ENCODE data around the gene FRMD4A.

DNA sequence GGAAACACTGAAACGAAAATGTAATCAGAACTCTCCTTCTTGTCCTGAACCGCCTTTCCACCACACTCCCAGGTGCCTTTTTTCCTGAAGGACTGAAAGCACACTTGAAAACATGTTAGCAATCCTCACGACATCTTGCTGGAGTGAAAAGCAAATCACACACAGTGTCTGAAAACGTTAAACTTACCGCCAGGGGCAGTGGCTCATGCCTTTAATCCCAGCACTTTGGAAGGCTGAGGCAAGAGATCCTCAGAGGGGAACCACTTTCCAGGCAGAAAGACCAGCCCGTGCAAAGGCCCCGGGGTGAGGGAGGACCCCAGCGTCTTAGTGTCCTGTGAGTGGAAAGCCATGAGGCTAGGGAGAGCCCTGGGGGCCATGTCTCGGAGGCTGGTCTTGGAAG, 533.6 kb downstream of the FRMD4A start:
- TF ChIP-seq, protein P1, sequence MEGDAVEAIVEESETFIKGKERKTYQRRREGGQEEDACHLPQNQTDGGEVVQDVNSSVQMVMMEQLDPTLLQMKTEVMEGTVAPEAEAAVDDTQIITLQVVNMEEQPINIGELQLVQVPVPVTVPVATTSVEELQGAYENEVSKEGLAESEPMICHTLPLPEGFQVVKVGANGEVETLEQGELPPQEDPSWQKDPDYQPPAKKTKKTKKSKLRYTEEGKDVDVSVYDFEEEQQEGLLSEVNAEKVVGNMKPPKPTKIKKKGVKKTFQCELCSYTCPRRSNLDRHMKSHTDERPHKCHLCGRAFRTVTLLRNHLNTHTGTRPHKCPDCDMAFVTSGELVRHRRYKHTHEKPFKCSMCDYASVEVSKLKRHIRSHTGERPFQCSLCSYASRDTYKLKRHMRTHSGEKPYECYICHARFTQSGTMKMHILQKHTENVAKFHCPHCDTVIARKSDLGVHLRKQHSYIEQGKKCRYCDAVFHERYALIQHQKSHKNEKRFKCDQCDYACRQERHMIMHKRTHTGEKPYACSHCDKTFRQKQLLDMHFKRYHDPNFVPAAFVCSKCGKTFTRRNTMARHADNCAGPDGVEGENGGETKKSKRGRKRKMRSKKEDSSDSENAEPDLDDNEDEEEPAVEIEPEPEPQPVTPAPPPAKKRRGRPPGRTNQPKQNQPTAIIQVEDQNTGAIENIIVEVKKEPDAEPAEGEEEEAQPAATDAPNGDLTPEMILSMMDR (conservative IDR thresholded peaks at IDR 0.05; ENCODE audit: low read depth, low read length): no peak
- no peak for TF ChIP-seq EZH2 (IDR thresholded peaks at IDR 0.05; ENCODE audit: low read length, unreplicated experiment)
- TF ChIP-seq EZH2phosphoT487 (IDR thresholded peaks at IDR 0.05; ENCODE audit: borderline replicate concordance, low read length): no peak
